Endothelial cell of umbilical vein (primary cell): ENCODE results near the gene ZMAT5. TPM values are rescaled to one million over a fixed set of nuclear protein-coding genes. Genes with fewer than 3 reads are reported as not detected.

Source experiments
- BruUV-seq: library from RNA; stranded (reverse); fragments of 400-500 nt; replicated peaks from 2 replicates; lab custom pipeline; 2021; lab: Mats Ljungman, UMichigan
- CTCF ChIA-PET: fragments of 300-600, 350-600 bp; sonication (Branson Sonifier 250); formaldehyde crosslinking; loops from one replicate; lab custom pipeline; 2021; ENCODE audit warnings: antibody characterized with exemption, inconsistent platforms; lab: Charles Lee
- POLR2A ChIA-PET: fragments of 300-600, 350-600 bp; sonication (Branson Sonifier 250); formaldehyde crosslinking; loops from one replicate; lab custom pipeline; 2021; ENCODE audit warnings: antibody characterized with exemption, inconsistent platforms; lab: Charles Lee
- DNase-seq: peaks from one replicate; pipeline ENCODE4 v3.0.0-alpha.2; 2011; ENCODE audit warnings: low read depth, low spot score
- FAIRE-seq: peaks from 2 replicates; lab custom pipeline; 2011; peaks lifted over from hg19 to GRCh38; lab: Jason Lieb, UNC
- H2AFZ ChIP-seq: 2 replicates; pipeline ENCODE4 v1.6.0; 2012; ENCODE audit warnings: low read depth, low read length, control low read depth, inconsistent platforms
- H3K27ac ChIP-seq: 2 replicates; pipeline ENCODE4 v1.5.1; 2011; ENCODE audit warnings: low read depth, mild to moderate bottlenecking, control low read depth, low read length, moderate library complexity; ENCODE audit not compliant: insufficient read depth
- H3K27me3 ChIP-seq, 2 experiments: 2 replicates each; pipeline versions ENCODE4 v1.6.0 to v1.6.1; 2011; ENCODE audit warnings: low read length in 2 of 2, mixed read lengths in 1 of 2; ENCODE audit not compliant: control insufficient read depth in 2 of 2, insufficient read depth in 2 of 2
- H3K36me3 ChIP-seq, 2 experiments: 2 replicates in 1 of 2; 3 replicates in 1 of 2; pipeline ENCODE4 v1.5.1; 2011; ENCODE audit warnings: low read length in 2 of 2, mild to moderate bottlenecking in 1 of 2, moderate library complexity in 1 of 2; ENCODE audit not compliant: control insufficient read depth in 2 of 2, insufficient read depth in 2 of 2; ENCODE audit errors: extremely low read depth in 1 of 2
- H3K4me1 ChIP-seq: 3 replicates; pipeline ENCODE4 v1.5.1; 2011; ENCODE audit warnings: mild to moderate bottlenecking, low read length; ENCODE audit not compliant: control insufficient read depth, insufficient read depth; ENCODE audit errors: extremely low read depth
- H3K4me2 ChIP-seq: 2 replicates; pipeline ENCODE4 v1.6.1; 2011; ENCODE audit warnings: low read length, control low read depth, mixed read lengths; ENCODE audit not compliant: insufficient read depth
- H3K4me3 ChIP-seq, 3 experiments: fragments of 200-600 bp in 1 of 3; sonication (generic), shearing (Covaris generic) in 1 of 3; replicated peaks in 1 of 3; 2 replicates each; pipeline ENCODE4 v1.5.1; 2011 to 2016; ENCODE audit warnings: control low read depth in 3 of 3, low read length in 3 of 3, mild to moderate bottlenecking in 2 of 3, inconsistent platforms in 1 of 3, low read depth in 1 of 3, moderate library complexity in 1 of 3; ENCODE audit not compliant: insufficient read depth in 1 of 3
- H3K79me2 ChIP-seq: 2 replicates; pipeline ENCODE4 v1.6.0; 2012; ENCODE audit warnings: low read length, inconsistent platforms; ENCODE audit not compliant: control insufficient read depth, insufficient read depth
- H3K9ac ChIP-seq: replicated peaks from 2 replicates; pipeline ENCODE3; 2011; ENCODE audit warnings: low read length, control low read depth; ENCODE audit not compliant: insufficient read depth; ENCODE audit errors: extremely low read depth
- H3K9me1 ChIP-seq: replicated peaks from 3 replicates; pipeline ENCODE4 v1.6.0; 2011; ENCODE audit warnings: mild to moderate bottlenecking, low read length; ENCODE audit not compliant: control insufficient read depth, insufficient read depth; ENCODE audit errors: extremely low read depth
- H3K9me3 ChIP-seq: replicated peaks from 2 replicates; pipeline ENCODE4 v1.5.1; 2012; ENCODE audit warnings: low read length, inconsistent platforms; ENCODE audit not compliant: control insufficient read depth, insufficient read depth
- H4K20me1 ChIP-seq: replicated peaks from 2 replicates; pipeline ENCODE3; 2011; ENCODE audit warnings: mild to moderate bottlenecking, low read length; ENCODE audit not compliant: control insufficient read depth, insufficient read depth; ENCODE audit errors: extremely low read depth
- EZH2 ChIP-seq: IDR thresholded peaks from 2 replicates; pipeline ENCODE4 v1.6.1; 2012; ENCODE audit warnings: borderline replicate concordance, low read depth, mild to moderate bottlenecking, moderate library complexity, low read length, inconsistent platforms; ENCODE audit not compliant: severe bottlenecking
- GATA2 ChIP-seq: IDR thresholded peaks from 2 replicates; pipeline ENCODE4 v1.7.0; 2011; ENCODE audit warnings: low read depth, mild to moderate bottlenecking, moderate library complexity, mixed read lengths, low read length; ENCODE audit not compliant: insufficient read length, insufficient read depth
- JUN ChIP-seq: IDR thresholded peaks from 2 replicates; pipeline ENCODE4 v1.6.1; 2011; ENCODE audit warnings: borderline replicate concordance, low read depth; ENCODE audit not compliant: insufficient read length, insufficient read depth
- POLR2AphosphoS5 ChIP-seq: IDR thresholded peaks from 2 replicates; pipeline ENCODE4 v1.6.1; 2012; ENCODE audit warnings: low read depth, mild to moderate bottlenecking, control low read depth, low read length, moderate library complexity; ENCODE audit not compliant: insufficient read depth
- dilution Hi-C: fragments of 300-500 bp; cut with MboI; formaldehyde crosslinking; loops from one replicate; pipeline ENCODE4 v1.15.0; 2019; ENCODE audit warnings: low sequenced_read_pairs; ENCODE audit not compliant: extremely low pct_ligation_motif_present
- intact Hi-C: fragments of 100-400 bp; cut with micrococcal nuclease; formaldehyde crosslinking; loops from one replicate; pipeline ENCODE4 v1.10.0; 2022
- polyA plus RNA-seq, 4 experiments: library from polyadenylated mRNA; depleted of rRNA in 3 of 4; stranded (reverse) in 3 of 4; unstranded in 1 of 4; fragments of >200 nt; gene quantifications; 2 replicates each; pipeline versions ENCODE4 v1.2.1 to v1.2.3, GENCODE V29; 2011 to 2012; ENCODE audit warnings: missing spikeins in 1 of 4
- total RNA-seq: library from RNA; stranded (reverse); gene quantifications from 2 replicates; pipeline ENCODE4 v1.2.3, GENCODE V29; 2021
- TF ChIP-seq, protein P1 (sequence below), 2 donors: IDR thresholded peaks; 1 replicate in 1 of 2; 2 replicates in 1 of 2; pipeline ENCODE4 v1.5.1; 2011; ENCODE audit warnings: low read length in 2 of 2, mild to moderate bottlenecking in 2 of 2, moderate library complexity in 2 of 2, control low read depth in 1 of 2, inconsistent platforms in 1 of 2, low read depth in 1 of 2; ENCODE audit not compliant: insufficient read depth in 1 of 2; ENCODE audit errors: extremely low read depth in 1 of 2

Gene ZMAT5
- total and polyA plus RNA-seq, 2 donors (not counting 3 experiments of a cell fraction or from before 2014, with no cell fraction given) = 24.9 to 43.6 TPM

DNA sequence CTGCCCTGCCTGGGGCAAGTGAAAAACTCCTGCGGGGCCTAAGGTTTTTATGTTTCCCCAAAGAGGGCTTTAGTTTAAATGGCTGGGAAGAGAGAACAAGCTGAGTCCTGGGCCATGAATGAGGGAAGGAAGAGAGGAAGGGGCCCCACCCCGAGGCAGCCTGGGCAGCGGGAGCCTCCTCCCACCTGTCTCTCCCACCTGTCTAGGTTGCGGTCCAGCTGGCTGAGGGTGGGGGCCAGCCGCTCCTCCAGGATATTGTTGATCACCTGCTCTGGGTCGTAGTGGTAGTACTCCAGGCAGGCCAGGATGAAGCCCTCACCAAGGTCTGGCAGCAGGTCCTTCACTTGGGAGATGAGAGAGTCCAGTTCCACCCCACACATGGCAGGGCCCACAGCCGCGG, 35.0 kb upstream of the ZMAT5 start:
- no peaks in the 10 kb centered on the region for H4K20me1 ChIP-seq
- FAIRE-seq (no peak), DNase-seq (no peak)
- no peak overlapping the region for H3K9ac ChIP-seq
- H3K36me3 ChIP-seq = peaks cover 0 to 45% of the 10 kb centered on the region in 2 experiments
- no peak overlapping the region for H2AFZ ChIP-seq
- H3K79me2 ChIP-seq = no peaks in the 10 kb centered on the region
- no peaks in the 10 kb centered on the region for H3K9me3 ChIP-seq
- POLR2A ChIA-PET = no interaction called here
- H3K27me3 ChIP-seq = no peaks in the 10 kb centered on the region
- H3K4me3 ChIP-seq = no peak overlapping the region
- BruUV-seq = no TSS peak
- CTCF ChIA-PET = no interaction called here
- H3K4me1 ChIP-seq = peaks cover 14% of the 10 kb centered on the region
- intact Hi-C loops (no loop called here), dilution Hi-C loops (no loop called here)
- no peak for TF ChIP-seq POLR2AphosphoS5
- TF ChIP-seq GATA2 = no peak
- no peak for TF ChIP-seq JUN
- no peak overlapping the region for H3K4me2 ChIP-seq
- no peaks in the 10 kb centered on the region for H3K9me1 ChIP-seq
- H3K27ac ChIP-seq = no peak overlapping the region

DNA sequence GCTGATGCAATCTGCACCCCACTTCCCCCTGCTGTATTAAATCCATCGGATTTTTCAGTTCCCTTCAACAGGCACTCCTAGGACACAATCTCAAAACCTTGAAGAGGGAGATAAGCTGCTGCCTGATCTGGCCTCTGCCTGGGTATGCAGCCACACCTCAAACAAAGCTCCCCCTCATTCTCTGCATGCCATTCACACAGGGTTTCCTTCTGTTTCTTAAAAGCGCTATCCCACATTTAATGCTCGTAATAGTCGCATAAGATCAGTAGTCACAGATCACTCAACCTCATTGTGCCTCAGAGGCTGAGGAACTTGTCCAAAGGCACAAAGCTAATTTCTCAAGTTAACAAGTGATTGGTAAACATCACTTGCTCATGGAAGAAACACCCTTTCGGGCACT, 34.3 kb upstream of the ZMAT5 start:
- H3K4me1 ChIP-seq = peaks cover 14% of the 10 kb centered on the region
- ChIA-PET POLR2A (no interaction called here), CTCF (no interaction called here)
- H3K9me1 ChIP-seq = no peaks in the 10 kb centered on the region
- intact Hi-C loops = no loop called here
- no peaks in the 10 kb centered on the region for H4K20me1 ChIP-seq
- DNase-seq = no peak
- H3K27me3 ChIP-seq = no peaks in the 10 kb centered on the region
- H3K4me3 ChIP-seq = no peak overlapping the region
- no peaks in the 10 kb centered on the region for H3K9me3 ChIP-seq
- no TSS peak for BruUV-seq
- H2AFZ ChIP-seq = no peak overlapping the region
- H3K9ac ChIP-seq = no peak overlapping the region
- H3K27ac ChIP-seq = no peak overlapping the region
- no peak for TF ChIP-seq JUN
- TF ChIP-seq EZH2 = no peak
- TF ChIP-seq, protein P1, sequence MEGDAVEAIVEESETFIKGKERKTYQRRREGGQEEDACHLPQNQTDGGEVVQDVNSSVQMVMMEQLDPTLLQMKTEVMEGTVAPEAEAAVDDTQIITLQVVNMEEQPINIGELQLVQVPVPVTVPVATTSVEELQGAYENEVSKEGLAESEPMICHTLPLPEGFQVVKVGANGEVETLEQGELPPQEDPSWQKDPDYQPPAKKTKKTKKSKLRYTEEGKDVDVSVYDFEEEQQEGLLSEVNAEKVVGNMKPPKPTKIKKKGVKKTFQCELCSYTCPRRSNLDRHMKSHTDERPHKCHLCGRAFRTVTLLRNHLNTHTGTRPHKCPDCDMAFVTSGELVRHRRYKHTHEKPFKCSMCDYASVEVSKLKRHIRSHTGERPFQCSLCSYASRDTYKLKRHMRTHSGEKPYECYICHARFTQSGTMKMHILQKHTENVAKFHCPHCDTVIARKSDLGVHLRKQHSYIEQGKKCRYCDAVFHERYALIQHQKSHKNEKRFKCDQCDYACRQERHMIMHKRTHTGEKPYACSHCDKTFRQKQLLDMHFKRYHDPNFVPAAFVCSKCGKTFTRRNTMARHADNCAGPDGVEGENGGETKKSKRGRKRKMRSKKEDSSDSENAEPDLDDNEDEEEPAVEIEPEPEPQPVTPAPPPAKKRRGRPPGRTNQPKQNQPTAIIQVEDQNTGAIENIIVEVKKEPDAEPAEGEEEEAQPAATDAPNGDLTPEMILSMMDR (IDR thresholded peaks at IDR 0.05; ENCODE audit: extremely low read depth in 1 of 2, insufficient read depth in 1 of 2, low read depth in 1 of 2, low read length in 2 of 2) = no peak
- H3K36me3 ChIP-seq = peaks cover 0 to 43% of the 10 kb centered on the region in 2 experiments
- no peak for FAIRE-seq
- dilution Hi-C loops = no loop called here
- H3K4me2 ChIP-seq = no peak overlapping the region
- H3K79me2 ChIP-seq = no peaks in the 10 kb centered on the region
